DND-41 (cell line): ENCODE measurements around the gene CENPK.

Experiments
- ATAC-seq: fragments of 200-7000 bp; cut with Tn5 transposase; 3 replicates; pipeline ENCODE4 v1.9.1; 2021; ENCODE audit warnings: low read depth; ENCODE audit not compliant: insufficient read depth
- DNase-seq: peaks from one replicate; pipeline ENCODE4 v3.0.0-alpha.2; 2020
- H2AFZ ChIP-seq: 2 replicates; pipeline ENCODE4 v1.6.0; 2012; ENCODE audit warnings: low read depth, low read length
- H3K27ac ChIP-seq: 2 replicates; pipeline ENCODE4 v1.5.1; 2012; ENCODE audit warnings: low read length, inconsistent platforms
- H3K27me3 ChIP-seq: fragments of 200-600 bp; sonication (generic); 2 replicates; pipeline ENCODE4 v1.6.0; 2012; ENCODE audit warnings: low read length, mild to moderate bottlenecking, inconsistent platforms; ENCODE audit not compliant: insufficient read depth, poor library complexity
- H3K36me3 ChIP-seq: 2 replicates; pipeline ENCODE4 v1.5.1; 2012; ENCODE audit warnings: low read length, inconsistent platforms; ENCODE audit not compliant: insufficient read depth
- H3K4me1 ChIP-seq: 2 replicates; pipeline ENCODE4 v1.5.1; 2012; ENCODE audit warnings: mild to moderate bottlenecking, low read length; ENCODE audit not compliant: insufficient read depth
- H3K4me2 ChIP-seq: 2 replicates; pipeline ENCODE4 v1.6.0; 2012; ENCODE audit warnings: mild to moderate bottlenecking, moderate library complexity, low read length, inconsistent platforms; ENCODE audit not compliant: insufficient read depth
- H3K4me3 ChIP-seq, 2 experiments: fragments of 200-600 bp in 1 of 2; shearing (Covaris generic) in 1 of 2; 2 replicates each; pipeline ENCODE4 v1.5.1; 2012 to 2016; ENCODE audit warnings: inconsistent platforms in 2 of 2, low read length in 2 of 2, mild to moderate bottlenecking in 2 of 2, low read depth in 1 of 2, moderate library complexity in 1 of 2
- H3K79me2 ChIP-seq: 2 replicates; pipeline ENCODE4 v1.6.0; 2012; ENCODE audit warnings: low read length, inconsistent platforms; ENCODE audit not compliant: insufficient read depth
- H3K9ac ChIP-seq: 2 replicates; pipeline ENCODE4 v1.6.0; 2012; ENCODE audit warnings: low read depth, mild to moderate bottlenecking, inconsistent platforms, low read length, moderate library complexity
- H3K9me3 ChIP-seq: 2 replicates; pipeline ENCODE4 v1.5.1; 2012; ENCODE audit warnings: low read length, moderate library complexity, mild to moderate bottlenecking, inconsistent platforms; ENCODE audit not compliant: insufficient read depth, severe bottlenecking
- H4K20me1 ChIP-seq: 2 replicates; pipeline ENCODE4 v1.6.0; 2012; ENCODE audit warnings: low read length; ENCODE audit not compliant: insufficient read depth
- CTCF ChIP-seq: IDR thresholded peaks from 2 replicates; pipeline ENCODE4 v1.5.1; 2012; ENCODE audit warnings: borderline replicate concordance, low read length, moderate library complexity, mild to moderate bottlenecking; ENCODE audit not compliant: poor library complexity, severe bottlenecking; ENCODE audit errors: extremely low read depth
- EZH2 ChIP-seq: IDR thresholded peaks from 3 replicates; pipeline ENCODE4 v1.6.1; 2012; ENCODE audit warnings: borderline replicate concordance, low read depth, mild to moderate bottlenecking, moderate library complexity, low read length, inconsistent platforms; ENCODE audit not compliant: severe bottlenecking

CENPK gene

GRCh38 chr5:65555287-65555686 is 7.7 kb downstream of the CENPK start:
- Histone ChIP-seq H3K27me3 (no peaks in the 10 kb centered on the region), H4K20me1 (peaks cover 9% of the 10 kb centered on the region; the same call in 1 of the 2 replicates), H3K9ac (no peak overlapping the region), H3K36me3 (peaks cover 78% of the 10 kb centered on the region), H3K9me3 (no peaks in the 10 kb centered on the region), H3K79me2 (peaks cover 84% of the 10 kb centered on the region), H3K4me2 (no peak overlapping the region), H3K4me3 (no peak overlapping the region), H3K27ac (no peak overlapping the region), H3K4me1 (peaks cover 7% of the 10 kb centered on the region; the same call in 1 of the 2 replicates), H2AFZ (no peak overlapping the region)
- ATAC-seq (no peak), DNase-seq (no peak)
- TF ChIP-seq EZH2: no peak

DNA sequence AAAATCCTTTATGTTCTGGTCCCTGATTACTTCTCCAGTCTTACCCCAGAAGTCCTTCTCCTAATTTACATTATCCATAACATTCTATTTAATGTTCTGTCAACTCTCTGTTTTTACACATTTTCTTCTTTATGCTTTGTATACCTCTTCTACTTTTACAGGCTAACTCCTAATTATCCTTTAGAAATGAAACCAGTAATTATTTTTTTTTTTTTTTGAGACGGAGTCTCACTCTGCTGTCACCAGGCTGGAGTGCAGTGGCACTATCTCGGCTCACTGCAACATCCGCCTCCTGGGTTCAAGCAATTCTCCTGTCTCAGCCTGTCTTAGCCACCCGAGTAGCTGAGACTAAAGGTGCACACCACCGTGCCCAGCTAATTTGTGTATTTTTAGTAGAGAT is 9.0 kb downstream of the CENPK start:
- Histone ChIP-seq H4K20me1 (peaks cover 9% of the 10 kb centered on the region; the same call in 1 of the 2 replicates), H3K4me2 (no peak overlapping the region), H3K27ac (no peak overlapping the region), H3K79me2 (peaks cover 72% of the 10 kb centered on the region), H3K9ac (no peak overlapping the region), H3K27me3 (no peaks in the 10 kb centered on the region), H3K36me3 (peaks cover 89% of the 10 kb centered on the region), H2AFZ (no peak overlapping the region), H3K4me1 (peaks cover 3% of the 10 kb centered on the region; the same call in 1 of the 2 replicates), H3K4me3 (no peak overlapping the region), H3K9me3 (no peaks in the 10 kb centered on the region)
- TF ChIP-seq EZH2 (no peak), CTCF (no peak)
- ATAC-seq: no peak
- DNase-seq: no peak

GRCh38 chr5:65548281-65548680 is 14.7 kb downstream of the CENPK start:
- Histone ChIP-seq H3K27me3 (no peaks in the 10 kb centered on the region), H3K36me3 (peaks cover 80% of the 10 kb centered on the region), H3K9me3 (no peaks in the 10 kb centered on the region), H2AFZ (no peak overlapping the region), H3K4me1 (no peaks in the 10 kb centered on the region), H3K4me3 (no peak overlapping the region), H4K20me1 (0 out of 2 replicates have a peak, but pooled peaks cover 2% of the 10 kb centered on the region), H3K27ac (no peak overlapping the region), H3K9ac (no peak overlapping the region), H3K79me2 (peaks cover 19% of the 10 kb centered on the region), H3K4me2 (no peak overlapping the region)
- ATAC-seq: no peak
- TF ChIP-seq EZH2 (no peak), CTCF (no peak)
- DNase-seq: no peak

DNA sequence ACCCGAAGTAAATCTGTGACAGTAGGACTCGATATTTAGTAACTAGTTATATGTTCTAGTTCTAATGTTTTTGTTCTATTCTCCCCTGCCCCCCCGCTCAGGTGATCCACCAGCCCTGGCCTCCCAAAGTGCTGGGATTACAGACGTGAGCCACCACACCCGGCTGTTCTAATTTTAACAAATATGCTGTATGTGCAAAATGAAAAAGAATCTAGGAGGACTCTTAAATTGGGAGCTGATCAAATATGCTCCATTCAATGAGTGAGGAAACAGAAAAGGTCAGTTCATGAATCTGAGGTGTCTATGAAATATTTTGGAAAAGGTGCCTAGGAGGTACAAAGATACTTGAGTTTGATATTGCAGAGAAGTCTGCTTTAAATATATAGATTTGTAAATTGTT is 16.8 kb downstream of the CENPK start:
- no peaks in the 10 kb centered on the region for H3K4me1 ChIP-seq
- H3K36me3 ChIP-seq: peaks cover 87% of the 10 kb centered on the region
- H2AFZ ChIP-seq: no peak overlapping the region
- peaks cover 5% of the 10 kb centered on the region; the same call in 1 of the 2 replicates for H3K79me2 ChIP-seq
- H3K9ac ChIP-seq: no peak overlapping the region
- H4K20me1 ChIP-seq: no peaks in the 10 kb centered on the region
- DNase-seq (no peak), ATAC-seq (no peak)
- no peak overlapping the region for H3K4me3 ChIP-seq
- TF ChIP-seq CTCF (no peak), EZH2 (no peak)
- H3K9me3 ChIP-seq: no peaks in the 10 kb centered on the region
- no peak overlapping the region for H3K4me2 ChIP-seq
- no peaks in the 10 kb centered on the region for H3K27me3 ChIP-seq
- H3K27ac ChIP-seq: no peak overlapping the region
